Lung (tissue), 12 donors: ENCODE data around the gene BATF2. TPM values are rescaled to one million over a fixed set of nuclear protein-coding genes. Genes with fewer than 3 reads are reported as not detected.

Experiments used
- ATAC-seq: fragments of 200-7000 bp; cut with Tn5 transposase; one replicate; pipeline ENCODE4 v1.9.1; 2020; ENCODE audit warnings: moderate number of reproducible peaks; ENCODE audit not compliant: insufficient read depth, low FRiP score
- DNase-seq, 3 donors: peaks; one replicate each; pipeline ENCODE4 v3.0.0-alpha.2; 2013 to 2017
- H3K27ac ChIP-seq, 2 donors: one replicate each; pipeline ENCODE4 v1.5.1; 2013; ENCODE audit warnings: mild to moderate bottlenecking in 2 of 2, moderate library complexity in 2 of 2, control low read depth in 1 of 2, inconsistent platforms in 1 of 2, low read depth in 1 of 2, low read length in 1 of 2
- H3K27me3 ChIP-seq, 3 donors: one replicate each; pipeline ENCODE4 v1.5.1; 2013; ENCODE audit warnings: low read length in 2 of 3; ENCODE audit not compliant: control insufficient read depth in 3 of 3, insufficient read depth in 3 of 3
- H3K36me3 ChIP-seq, 4 donors: one replicate each; pipeline ENCODE4 v1.5.1; 2013; ENCODE audit warnings: low read length in 4 of 4, mild to moderate bottlenecking in 1 of 4, moderate library complexity in 1 of 4; ENCODE audit not compliant: control insufficient read depth in 4 of 4, insufficient read depth in 4 of 4
- H3K4me1 ChIP-seq, 5 donors: one replicate each; pipeline ENCODE4 v1.5.1; 2013; ENCODE audit warnings: low read length in 5 of 5, mild to moderate bottlenecking in 2 of 5, moderate library complexity in 1 of 5; ENCODE audit not compliant: control insufficient read depth in 5 of 5, insufficient read depth in 5 of 5
- H3K4me3 ChIP-seq: one replicate; pipeline ENCODE4 v1.5.1; 2013; ENCODE audit warnings: mild to moderate bottlenecking, control low read depth, moderate library complexity
- H3K9ac ChIP-seq, 2 donors: one replicate each; pipeline ENCODE4 v1.5.1; 2013; ENCODE audit warnings: low read length in 2 of 2, control low read depth in 1 of 2; ENCODE audit not compliant: insufficient read depth in 1 of 2
- H3K9me3 ChIP-seq, 4 donors: one replicate each; pipeline ENCODE4 v1.5.1; 2013; ENCODE audit warnings: low read length in 3 of 4, mild to moderate bottlenecking in 1 of 4, moderate library complexity in 1 of 4; ENCODE audit not compliant: control insufficient read depth in 4 of 4, insufficient read depth in 3 of 4
- CTCF ChIP-seq: IDR thresholded peaks from 2 replicates; pipeline ENCODE4 v1.5.1; 2012; ENCODE audit warnings: mild to moderate bottlenecking; ENCODE audit errors: control extremely low read depth, extremely low read depth
- WGBS, 2 donors: extraction: QIAGEN DNeasy Blood & Tissue Kit; methylation state at CpG; one replicate each; pipeline ENCODE4 v1.1.7; 2013; 5-methylcytosine and 5-hydroxymethylcytosine counted together
- polyA plus RNA-seq, 2 donors: library from polyadenylated mRNA; stranded (reverse); fragments of 200-250 nt; gene quantifications; one replicate each; pipeline ENCODE4 v1.2.1, GENCODE V29; 2013
- total RNA-seq, 2 donors: library from RNA; depleted of rRNA in 1 of 2; stranded (reverse); fragments of >200 nt in 1 of 2; gene quantifications; one replicate each; pipeline ENCODE4 v1.2.1, GENCODE V29; 2014 to 2021
- donor health status: control.
- donor health status: control.
- donor health status: Bipolar disorder and iron deficiency.
- donor health status: healthy.
- donor health status: DM: yes; HTN: yes; CAD: no.

BATF2 gene
- total and polyA plus RNA-seq, 4 donors, result 2.9 to 7.4 (median 5.0) TPM

- Histone ChIP-seq H3K9ac (no peak overlapping the region), H3K4me1 (peaks cover 0 to 17% (median 4%) of the 10 kb centered on the region in 5 donors), H3K27ac (no peak overlapping the region), H3K36me3 (peaks cover 0 to 15% (median 11%) of the 10 kb centered on the region in 4 donors), H3K9me3 (peaks cover 0 to 2% (median 0%) of the 10 kb centered on the region in 4 donors), H3K27me3 (no peaks in the 10 kb centered on the region), H3K4me3 (no peak overlapping the region)
- ATAC-seq (no peak), DNase-seq (no peak)
- 87 to 93% methylated on average over 4 of the region's 4 CpGs for WGBS, 2 donors
- TF ChIP-seq CTCF, result no peak
These were observed 19.9 kb upstream of the BATF2 start for GRCh38 chr11:65016705-65017104.

- DNase-seq, result no peak
- no peak for ATAC-seq
These were observed 18.0 kb upstream of the BATF2 start for GRCh38 chr11:65014726-65015227.

GRCh38 chr11:65013888-65014725 lies 17.3 kb upstream of the BATF2 start, which contains the start of gene ARL2:
Gene ARL2 (plus strand): TSS chr11:65014160. CDS start chr11:65014208, 48 bp downstream.
- peaks cover 0 to 12% (median 5%) of the 10 kb centered on the region in 4 donors for H3K36me3 ChIP-seq
- 0 to 1% methylated on average over 71 to 96 of the region's 96 CpGs for WGBS, 2 donors
- H3K9me3 ChIP-seq, result peaks cover 0 to 2% (median 0%) of the 10 kb centered on the region in 4 donors
- H3K4me1 ChIP-seq, result peaks cover 0 to 17% (median 4%) of the 10 kb centered on the region in 5 donors
- peak; percentile 55 for TF ChIP-seq CTCF
- H3K27ac ChIP-seq, result peak within 1 kb of the TSS; percentile 96 to 100
- peak within 1 kb of the TSS; percentile 46 for H3K4me3 ChIP-seq
- H3K9ac ChIP-seq, result peak within 1 kb of the TSS; percentile 82 to 89
- DNase-seq, result peak; percentile 96 to 98 (median 97)
- H3K27me3 ChIP-seq, result no peaks in the 10 kb centered on the region
- peak; percentile 88 for ATAC-seq

More at GRCh38 chr11:65014726-65015227, 18.0 kb upstream of the BATF2 start:
- peak overlapping the region; percentile 46 for H3K4me3 ChIP-seq
- peaks cover 0 to 17% (median 4%) of the 10 kb centered on the region in 5 donors for H3K4me1 ChIP-seq
- peak overlapping the region; percentile 96 to 100 for H3K27ac ChIP-seq
- TF ChIP-seq CTCF, result no peak
- WGBS, 2 donors, result 29 to 32% methylated on average over 23 of the region's 23 CpGs
- H3K9me3 ChIP-seq, result peaks cover 0 to 2% (median 0%) of the 10 kb centered on the region in 4 donors
- H3K27me3 ChIP-seq, result no peaks in the 10 kb centered on the region
- H3K9ac ChIP-seq, result peak overlapping the region; percentile 49 to 82
- H3K36me3 ChIP-seq, result peaks cover 0 to 12% (median 6%) of the 10 kb centered on the region in 4 donors
